ENCODE data around the gene TGFBRAP1.

Gene TGFBRAP1

DNA sequence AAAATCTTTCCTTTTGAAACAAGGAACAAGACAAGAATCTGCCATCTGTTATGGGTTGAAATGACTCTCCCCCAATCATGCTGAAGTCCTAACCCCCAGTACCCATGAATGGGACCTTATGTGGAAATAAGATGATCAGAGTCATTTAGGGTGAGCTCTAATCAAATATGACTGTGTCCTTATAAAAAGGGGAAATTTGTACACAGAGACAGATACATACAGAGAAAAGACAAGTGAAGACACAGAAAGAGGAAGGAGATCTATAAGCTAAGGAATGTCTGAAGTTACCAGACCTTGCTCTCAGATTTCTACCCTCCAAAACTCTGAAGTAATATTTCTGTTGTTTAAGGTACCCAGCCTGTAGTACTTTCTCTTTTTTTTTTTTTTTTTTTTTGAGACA lies 15.7 kb downstream of the TGFBRAP1 start:
- DNase-seq, result no peak

GRCh38 chr2:105309147-105309545 lies 20.4 kb downstream of the TGFBRAP1 start:
- no peak for DNase-seq

- DNase-seq, result no peak
These were observed 21.0 kb downstream of the TGFBRAP1 start for GRCh38 chr2:105308382-105309146.

GRCh38 chr2:105307962-105308361 lies 21.6 kb downstream of the TGFBRAP1 start:
- no peak for DNase-seq

DNA sequence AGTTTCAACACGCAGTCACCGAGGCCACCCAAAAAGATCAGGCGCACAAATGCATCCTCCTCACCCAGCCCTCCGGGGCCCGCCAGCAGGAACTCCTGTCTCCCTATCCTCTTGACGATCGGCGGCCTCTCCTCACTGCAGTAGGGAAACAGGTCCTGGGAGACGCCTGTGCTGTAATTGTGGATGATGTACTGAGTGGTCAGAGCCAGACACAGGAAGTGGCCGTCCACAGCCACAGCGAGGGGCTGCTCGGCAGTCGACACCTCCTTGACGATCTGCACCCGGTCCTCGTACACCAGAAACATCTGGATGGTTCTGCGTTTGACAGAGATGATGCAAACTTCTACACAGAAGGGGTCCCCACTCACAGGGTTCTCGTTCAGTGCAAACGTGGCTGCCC lies 22.0 kb downstream of the TGFBRAP1 start:
- no peak for DNase-seq

DNA sequence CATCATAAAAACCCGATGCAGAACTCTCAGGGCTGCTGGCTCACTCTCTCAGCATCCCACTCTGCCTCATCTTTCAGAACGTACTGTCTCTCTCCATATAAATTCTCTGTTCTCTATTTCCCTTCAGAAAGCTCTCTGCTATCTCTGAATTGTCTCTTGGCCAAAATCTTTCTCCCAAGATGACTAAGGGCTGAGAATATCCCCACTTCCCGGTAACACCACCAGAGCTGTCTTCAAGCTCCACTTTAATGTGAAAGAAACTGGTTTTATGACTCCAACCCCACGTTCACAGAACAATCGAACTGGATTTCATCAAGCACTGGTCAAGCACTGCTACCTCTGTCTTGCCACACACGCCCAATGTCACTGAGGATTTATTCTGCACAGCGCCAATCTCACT lies 22.4 kb downstream of the TGFBRAP1 start:
- DNase-seq, result no peak

DNA sequence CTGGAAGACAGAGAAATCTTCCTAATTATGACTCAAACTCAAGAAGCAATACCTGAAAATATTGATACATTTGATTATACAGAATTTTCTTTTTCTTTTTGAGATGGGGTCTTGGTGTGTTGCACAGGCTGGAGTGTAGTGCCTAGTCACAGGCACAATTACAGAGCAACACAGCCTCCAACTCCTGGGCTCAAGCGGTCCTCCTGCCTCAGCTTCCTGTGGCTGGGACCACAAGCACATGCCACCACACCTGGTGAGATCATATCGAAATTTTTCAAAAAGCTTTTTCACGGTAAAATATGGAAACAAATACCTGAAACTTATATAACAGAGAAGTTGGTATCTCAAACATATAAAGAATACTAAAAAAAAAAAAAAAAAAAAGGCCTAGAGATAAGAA lies 27.9 kb downstream of the TGFBRAP1 start:
- DNase-seq, result no peak

DNA sequence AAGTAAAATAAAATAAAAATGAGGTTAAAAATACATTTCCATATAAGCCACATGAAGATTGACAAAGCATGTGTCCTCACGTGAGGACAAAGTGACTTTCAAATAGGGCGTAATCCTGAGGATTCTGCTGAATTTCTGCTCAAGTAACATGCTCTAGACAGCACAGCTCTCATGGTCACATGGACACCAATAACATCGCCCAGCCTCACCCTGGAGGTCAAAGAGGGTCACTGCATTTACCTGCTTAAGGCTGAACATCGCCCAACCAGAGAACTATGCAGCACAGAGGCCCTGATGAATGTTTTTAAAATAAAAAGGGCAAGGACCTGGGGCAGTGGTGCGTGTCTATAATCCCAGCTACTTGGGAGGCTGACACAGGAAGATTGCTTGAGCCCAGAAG lies 30.2 kb downstream of the TGFBRAP1 start:
- DNase-seq, result no peak

- no peak for DNase-seq
These were observed 31.5 kb downstream of the TGFBRAP1 start for GRCh38 chr2:105298017-105298416.

DNA sequence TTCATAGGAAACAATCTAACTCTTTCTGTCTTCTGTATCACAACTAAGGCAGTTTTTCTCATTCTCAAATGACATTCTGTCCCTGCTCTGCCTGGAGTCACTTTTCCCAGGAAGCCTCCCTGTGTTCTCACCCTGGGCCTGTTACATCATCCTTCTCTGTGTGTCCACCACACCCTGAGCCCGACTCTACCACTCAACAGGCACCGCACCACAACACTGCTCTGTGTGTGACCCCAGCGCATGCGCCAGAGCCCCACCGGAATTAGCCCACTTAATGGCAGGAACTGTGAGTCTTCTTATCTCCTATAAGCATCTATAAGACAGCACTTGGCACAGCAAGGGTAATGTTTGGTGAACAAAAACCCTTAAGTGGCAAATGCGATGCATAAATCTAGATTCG lies 32.3 kb downstream of the TGFBRAP1 start:
- no peak for DNase-seq

DNA sequence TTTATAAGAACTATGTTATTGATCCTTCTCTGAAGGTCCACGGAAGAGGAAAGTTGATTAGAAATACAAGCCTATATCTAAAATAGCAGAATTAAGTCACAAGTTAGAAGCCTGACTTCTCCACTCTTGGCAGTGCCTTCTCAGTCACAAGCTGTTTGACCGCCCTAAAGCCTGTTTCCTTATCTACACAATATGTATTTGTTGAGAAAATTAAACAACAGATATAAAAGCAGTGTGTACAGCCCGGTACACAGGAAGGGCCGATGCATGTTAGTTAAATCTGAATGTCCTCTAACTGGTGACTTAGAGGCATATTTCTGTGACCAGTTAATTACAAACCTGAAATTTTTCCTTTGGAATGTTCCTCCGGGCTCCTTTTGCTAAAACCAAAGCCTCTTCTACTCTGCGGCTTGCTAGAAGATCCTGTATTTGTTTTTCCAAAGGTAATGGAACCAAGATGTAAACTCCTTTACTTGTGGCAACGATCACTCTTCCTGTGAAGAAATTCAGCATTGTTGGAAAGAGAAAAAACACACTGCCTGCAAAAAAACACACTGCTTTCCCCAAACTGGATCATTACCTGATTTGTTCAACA lies 33.4 kb downstream of the TGFBRAP1 start:
- DNase-seq, result no peak

DNA sequence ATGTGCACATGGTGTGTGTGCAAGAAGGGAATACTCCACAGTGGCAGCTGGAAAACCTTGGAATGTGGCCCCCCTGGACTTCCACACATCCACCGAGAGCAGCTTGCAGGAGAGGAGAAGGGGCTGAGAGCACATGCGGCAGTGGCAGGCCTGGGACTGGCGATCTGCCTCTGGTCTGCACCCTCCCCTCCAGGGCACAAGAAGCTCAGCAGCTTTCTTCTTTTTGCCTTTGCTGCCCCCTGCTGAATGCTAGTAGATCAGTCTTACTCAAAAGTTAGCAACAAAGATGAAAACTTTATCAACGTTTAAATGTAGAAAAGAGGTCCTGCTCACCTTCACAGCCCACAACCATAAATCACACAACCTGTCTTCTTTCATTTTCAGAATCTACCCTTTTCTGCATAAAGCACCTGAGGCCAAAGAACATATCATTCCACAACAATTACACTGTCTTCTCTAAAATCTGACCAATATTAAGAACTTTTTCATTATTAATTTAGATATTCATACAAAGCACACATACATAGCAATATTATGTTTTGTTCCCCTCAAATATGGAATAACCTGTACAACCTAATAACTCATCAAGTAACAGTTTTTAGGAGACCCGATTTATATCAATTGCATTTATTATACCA lies 34.6 kb downstream of the TGFBRAP1 start:
- DNase-seq, result peak in 1 of 6 experiments; percentile 9

- DNase-seq, result no peak
These were observed 35.5 kb downstream of the TGFBRAP1 start for GRCh38 chr2:105294046-105294445.

DNA sequence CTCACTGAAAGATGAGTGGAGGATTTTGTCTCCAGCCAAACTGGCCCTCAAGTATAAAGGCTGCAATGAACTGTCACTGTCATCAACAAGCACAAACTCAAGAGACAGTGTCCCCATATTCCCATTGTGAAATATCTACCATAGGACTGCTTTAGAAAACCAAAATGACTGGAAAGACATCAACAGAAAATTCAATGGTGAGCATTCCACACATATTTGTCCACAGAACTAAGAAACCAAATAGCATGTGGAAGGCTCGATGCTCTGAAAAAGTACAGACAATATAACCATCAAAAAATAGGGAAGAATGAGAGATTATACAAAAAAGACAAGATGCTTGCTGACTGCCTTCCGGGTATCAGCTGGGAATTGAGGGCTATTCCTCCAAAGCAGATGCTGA lies 37.6 kb downstream of the TGFBRAP1 start:
- DNase-seq, result no peak

DNA sequence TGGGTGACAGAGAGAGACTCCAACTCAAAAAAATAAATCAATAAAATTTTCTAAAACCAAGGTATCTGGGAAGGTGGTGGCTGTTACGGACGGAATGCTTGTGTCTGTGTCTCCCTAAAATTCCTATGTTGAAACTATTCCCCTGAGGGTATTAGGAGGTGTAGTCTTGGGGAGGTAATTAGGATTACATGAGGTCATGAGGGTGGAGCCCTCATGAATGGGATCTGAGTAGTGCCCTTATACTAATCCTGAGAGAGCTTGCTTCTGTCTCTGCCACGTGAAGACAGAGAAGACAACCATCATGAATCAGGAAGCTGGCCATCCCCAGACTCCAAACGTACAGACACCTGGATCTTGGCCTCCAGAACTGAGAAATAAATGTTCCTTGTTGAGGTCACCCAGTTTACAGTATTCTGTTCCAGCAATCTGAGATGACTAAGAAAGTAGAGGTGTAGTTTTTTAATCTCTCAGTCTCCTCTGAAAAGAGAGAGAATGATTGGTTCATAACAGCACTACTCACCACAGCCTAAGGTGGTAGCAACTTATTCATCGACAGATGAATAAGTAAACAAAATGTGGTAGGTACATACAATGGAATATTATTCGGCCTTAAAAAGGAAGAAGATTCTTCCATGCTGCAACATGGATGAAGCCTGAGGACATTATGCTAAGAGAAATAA lies 38.4 kb downstream of the TGFBRAP1 start:
- no peak for DNase-seq

DNA sequence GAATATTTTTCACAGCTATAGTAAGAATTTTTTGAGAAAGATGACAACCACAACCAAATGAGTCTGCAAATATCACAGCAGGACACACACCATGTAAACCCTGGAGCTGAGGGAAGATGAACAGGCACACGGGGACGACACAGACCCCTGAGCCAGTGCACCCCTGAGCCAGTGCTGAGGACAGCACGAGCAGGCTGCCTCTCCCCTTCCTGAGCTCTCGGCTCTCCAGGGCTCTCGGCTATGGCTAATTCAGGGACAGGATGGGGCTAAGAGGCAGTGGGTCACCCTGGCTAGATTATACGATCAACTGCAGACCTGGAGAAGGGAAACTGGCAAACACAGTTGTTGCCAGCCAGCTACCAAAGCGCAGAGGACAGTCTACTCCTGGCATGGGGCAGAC lies 41.4 kb downstream of the TGFBRAP1 start:
- DNase-seq, result no peak

DNA sequence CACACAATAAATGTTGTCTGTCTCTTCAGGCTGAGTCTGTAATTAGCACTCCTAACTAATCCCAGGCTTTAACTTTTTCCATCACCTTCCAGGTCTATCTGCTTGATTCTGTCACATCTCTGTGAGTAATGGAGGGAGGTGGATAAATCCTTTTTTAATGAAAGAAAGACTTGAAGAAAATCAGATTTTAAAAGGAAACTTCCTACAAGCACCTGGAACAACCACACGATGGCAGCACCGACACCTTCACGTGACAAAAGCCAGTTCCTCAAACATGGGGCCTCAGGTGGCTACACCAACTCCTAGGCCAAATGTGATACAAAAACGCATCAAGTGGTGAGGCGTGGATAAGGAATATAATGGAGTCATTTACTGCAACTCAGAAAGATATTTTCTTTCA lies 41.8 kb downstream of the TGFBRAP1 start:
- peak in 2 of 6 experiments; percentile 1 to 6 for DNase-seq

- no peak for DNase-seq
These were observed 46.0 kb downstream of the TGFBRAP1 start for GRCh38 chr2:105283532-105283931.

GRCh38 chr2:105280281-105280680 lies 49.3 kb downstream of the TGFBRAP1 start:
- DNase-seq, result no peak

- DNase-seq, result no peak
These were observed 50.4 kb downstream of the TGFBRAP1 start for GRCh38 chr2:105279126-105279525.

DNA sequence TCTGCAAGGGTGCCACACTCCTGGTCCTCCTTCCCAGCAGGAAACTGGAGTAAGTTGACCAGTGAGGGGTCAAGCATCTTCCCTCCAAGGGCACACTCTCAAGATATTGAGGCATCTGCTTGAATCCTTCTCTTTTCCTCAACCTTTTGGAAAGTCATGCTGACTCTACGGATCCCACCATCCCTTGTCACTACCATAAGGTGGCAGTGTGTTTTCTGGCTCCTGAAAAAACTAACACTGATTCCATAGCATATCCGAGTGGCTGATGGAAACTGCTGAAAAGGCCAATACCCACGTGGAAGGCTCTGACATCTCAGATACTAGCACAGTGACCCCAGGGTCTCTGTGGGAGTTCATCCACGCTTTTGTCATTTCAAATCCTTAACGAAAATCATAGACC lies 50.9 kb downstream of the TGFBRAP1 start:
- no peak for DNase-seq

GRCh38 chr2:105274046-105274445 lies 55.5 kb downstream of the TGFBRAP1 start:
- DNase-seq, result no peak

- no peak for DNase-seq
These were observed 57.4 kb downstream of the TGFBRAP1 start for GRCh38 chr2:105272176-105272575.
